ENCODE measurements around the gene ERCC6.

GRCh38 chr10:49518566-49518965 is 20.4 kb downstream of the ERCC6 start:
- TF ChIP-seq NFIC (IDR thresholded peaks at IDR 0.05) (no peak), TAF1 (IDR thresholded peaks at IDR 0.05; ENCODE audit: low read depth) (no peak), TCF12 (IDR thresholded peaks at IDR 0.05; ENCODE audit: low read depth) (no peak), EP300 (IDR thresholded peaks at IDR 0.05; ENCODE audit: borderline replicate concordance) (no peak), CEBPB (IDR thresholded peaks at IDR 0.05) (no peak), MAX (IDR thresholded peaks at IDR 0.05) (no peak), EGR1 (IDR thresholded peaks at IDR 0.05) (no peak), FOXM1 (IDR thresholded peaks at IDR 0.05; ENCODE audit: borderline replicate concordance, low read depth) (no peak), ZBTB7A (IDR thresholded peaks at IDR 0.05; ENCODE audit: low read depth) (no peak), USF1 (IDR thresholded peaks at IDR 0.05) (no peak), YY1 (IDR thresholded peaks at IDR 0.05; ENCODE audit: low read depth) (no peak), RAD21 (IDR thresholded peaks at IDR 0.05; ENCODE audit: low read depth) (no peak)

All from Ishikawa (cell line).